Anterior cingulate cortex (tissue), 58 donors: ENCODE data around the gene BOC.

Experiments
- DNase-seq, 58 donors: peaks; one replicate each; lab custom pipeline; 2025; lab: John Stamatoyannopoulos, UW

Gene BOC

DNA sequence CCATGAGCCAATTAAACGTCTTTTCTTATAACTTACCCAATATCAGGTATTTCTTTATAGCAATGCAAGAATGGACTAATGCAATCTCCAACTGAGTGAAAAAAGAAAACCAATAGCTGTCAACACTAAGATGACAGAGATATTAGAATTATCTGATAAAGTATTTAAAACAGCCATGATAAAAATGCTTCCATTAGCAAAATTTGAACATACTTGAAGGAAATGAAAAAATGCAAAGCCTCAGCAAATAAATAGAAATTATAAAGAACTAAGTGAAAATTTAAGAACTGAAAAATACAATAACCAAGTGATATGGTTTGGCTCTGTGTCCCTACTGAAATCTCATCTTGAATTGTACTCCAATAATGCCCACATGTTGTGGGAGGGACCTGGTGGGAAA is 99.6 kb downstream of the BOC start:
- no peak for DNase-seq

- DNase-seq = no peak
These were observed 101.1 kb downstream of the BOC start for GRCh38 chr3:113312416-113312815.

DNA sequence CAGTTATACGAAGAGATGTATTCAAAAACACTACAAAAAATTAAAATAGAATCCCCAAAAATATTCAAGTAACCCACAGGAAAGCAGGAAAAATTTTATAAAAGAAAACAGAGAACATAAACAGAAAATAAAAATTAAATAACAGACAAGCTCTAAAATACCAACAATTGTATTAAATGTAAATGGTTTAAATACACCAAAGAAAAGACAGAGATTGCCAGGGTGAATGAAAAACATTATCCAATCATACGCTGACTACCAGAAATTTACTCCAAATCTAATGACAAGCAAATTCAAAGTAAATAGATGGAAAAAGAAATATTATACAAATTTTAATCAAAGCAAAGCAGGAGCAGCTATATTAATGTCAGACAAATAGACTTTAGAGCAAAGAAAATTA is 103.6 kb downstream of the BOC start:
- no peak for DNase-seq

GRCh38 chr3:113329757-113330156 is 118.4 kb downstream of the BOC start:
- no peak for DNase-seq

DNA sequence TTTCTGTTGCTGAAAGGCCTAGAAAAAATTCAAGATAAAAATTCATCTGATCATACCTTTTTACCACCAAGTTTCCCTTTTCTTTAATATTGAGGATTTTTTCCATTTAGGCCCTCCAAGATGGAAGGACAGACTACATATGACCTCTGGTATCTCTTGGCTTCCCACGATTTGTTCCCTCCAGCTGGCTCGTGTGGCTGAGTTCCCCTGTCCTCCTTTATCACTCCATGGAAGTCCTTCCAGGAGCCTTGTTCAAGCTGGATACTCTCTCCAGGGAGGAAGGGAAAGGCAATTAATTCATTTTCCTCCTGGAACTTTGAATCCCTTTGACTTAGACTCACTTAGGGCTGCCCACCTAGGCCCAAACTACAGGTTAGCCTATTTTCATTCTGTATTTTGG is 119.4 kb downstream of the BOC start:
- DNase-seq = no peak

- DNase-seq = no peak
These were observed 119.8 kb downstream of the BOC start for GRCh38 chr3:113331187-113331586.
